ENCODE results near the gene GFPT1.

- TF ChIP-seq CTCF (IDR thresholded peaks at IDR 0.05) = no peak
- TF ChIP-seq POLR2A (IDR thresholded peaks at IDR 0.05) = no peak
Observed at GRCh38 chr2:69429491-69430183, 42.6 kb upstream of the GFPT1 start.

Data from body of pancreas (tissue), 4 donors.